ENCODE data around the gene TDP1.

- TF ChIP-seq SIN3A (IDR thresholded peaks at IDR 0.05; ENCODE audit: borderline replicate concordance, insufficient read depth, low read length) (no peak), REST (IDR thresholded peaks at IDR 0.05; ENCODE audit: insufficient read depth in 1 of 2, low read depth in 2 of 2, low read length in 2 of 2) (no peak), TAF1 (IDR thresholded peaks at IDR 0.05; ENCODE audit: borderline replicate concordance, insufficient read depth, low read length) (no peak)
These were observed 22.9 kb downstream of the TDP1 start for GRCh38 chr14:89978656-89979055.

Measured in PFSK-1 (cell line).